HL-60/S4 treated with retinoic acid at 250 ng/mL for 4 days and 3 days (cell line): ENCODE results near the gene TCP11X1.
"Not testable (repeated sequence)": the region's sequence is repeated elsewhere in the genome, so short reads cannot be mapped to it uniquely, and the experiment has no call there.

Source experiments
- in situ Hi-C: fragments of 300-500 bp; cut with MboI; formaldehyde crosslinking; loops from 2 replicates; pipeline ENCODE4 v1.7.0; 2022; ENCODE audit warnings: low sequenced_read_pairs

TCP11X1 gene

GRCh38 chrX:102214986-102215385 is at the start of gene TCP11X1:
Gene TCP11X1, plus strand, starts transcription at chrX:102215301.
- in situ Hi-C loops = not testable (repeated sequence)

GRCh38 chrX:102185967-102186720 is 29.0 kb upstream of the TCP11X1 start:
- in situ Hi-C loops = no loop called here

- in situ Hi-C loops = not testable (repeated sequence)
Observed at GRCh38 chrX:102207940-102208339, 7.2 kb upstream of the TCP11X1 start.

- in situ Hi-C loops = not testable (repeated sequence)
Observed at GRCh38 chrX:102216497-102216896, 1.4 kb downstream of the TCP11X1 start.

DNA sequence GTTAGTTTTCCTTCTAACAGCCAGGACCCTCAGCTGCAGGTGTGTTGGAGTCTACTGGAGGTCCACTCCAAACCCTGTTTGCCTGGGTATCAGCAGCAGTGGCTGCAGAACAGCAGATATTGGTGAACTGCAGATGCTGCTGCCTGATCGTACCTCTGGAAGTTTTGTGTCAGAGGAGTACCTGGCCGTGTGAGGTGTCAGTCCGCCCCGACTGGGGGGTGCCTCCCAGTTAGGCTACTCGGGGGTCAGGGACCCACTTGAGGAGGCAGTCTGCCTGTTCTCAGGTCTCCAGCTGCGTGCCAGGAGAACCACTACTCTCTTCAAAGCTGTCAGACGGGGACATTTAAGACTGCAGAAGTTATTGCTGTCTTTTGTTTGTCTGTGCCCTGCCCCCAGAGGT is 20.6 kb downstream of the TCP11X1 start:
- in situ Hi-C loops = not testable (repeated sequence)

DNA sequence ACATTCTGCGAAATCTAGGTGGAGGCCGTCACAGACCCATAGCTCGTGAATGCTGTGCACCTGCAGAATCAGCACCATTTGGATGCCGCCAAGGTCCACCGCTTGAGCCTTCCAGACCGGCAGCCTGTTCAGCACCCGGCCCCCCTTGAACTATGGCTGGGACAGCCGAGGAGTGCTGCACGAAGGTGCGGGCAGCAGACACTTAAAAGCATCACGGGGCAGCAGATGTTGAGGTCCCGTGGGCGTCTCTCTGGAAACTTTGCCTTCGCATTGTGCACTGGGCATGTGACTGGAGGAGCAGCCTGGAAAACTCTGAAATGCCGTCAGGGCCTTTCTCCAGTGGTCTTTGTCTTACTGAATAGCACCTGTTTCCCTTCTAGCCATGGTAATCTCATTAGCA is 25.2 kb downstream of the TCP11X1 start:
- in situ Hi-C loops = not testable (repeated sequence)

GRCh38 chrX:102246893-102247292 is 31.8 kb downstream of the TCP11X1 start, which contains the start of gene NXF2:
Gene NXF2, plus strand, starts transcription at chrX:102247167. Its CDS starts 59,912 bp downstream, at chrX:102307079.
- in situ Hi-C loops = not testable (repeated sequence)

DNA sequence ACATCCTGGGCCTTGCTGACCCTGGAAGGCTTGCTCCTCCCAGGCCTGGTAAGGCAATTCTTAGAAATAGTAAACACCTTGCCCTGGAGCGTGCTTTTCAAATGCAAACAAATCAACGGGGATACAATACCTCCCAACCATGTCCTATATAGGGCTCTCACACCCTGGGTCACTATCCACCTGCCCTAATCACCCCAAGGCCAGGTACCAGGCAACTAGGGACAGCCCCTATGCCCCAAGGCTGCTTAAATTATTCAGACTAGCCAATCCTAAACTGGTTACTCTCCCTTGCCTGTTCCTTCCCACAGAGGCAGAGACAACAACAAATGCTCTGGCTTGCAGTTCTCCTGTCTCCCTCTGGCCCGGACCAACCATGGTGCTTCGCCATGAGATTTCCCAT is 57.1 kb downstream of the TCP11X1 start:
- in situ Hi-C loops = not testable (repeated sequence)
